Epidermal melanocyte (primary cell): ENCODE results near the gene ASTN2.
"Not testable (repeated sequence)": the region's sequence is repeated elsewhere in the genome, so short reads cannot be mapped to it uniquely, and the experiment has no call there.

ENCODE experiments used
- DNase-seq: peaks from one replicate; pipeline ENCODE4 v3.0.0; 2011; ENCODE audit warnings: low spot score; ENCODE audit not compliant: insufficient read length

ASTN2 gene

GRCh38 chr9:116873937-116874914, 540.6 kb downstream of the ASTN2 start:
- no peak for DNase-seq

- no peak for DNase-seq
These were observed 541.4 kb downstream of the ASTN2 start for GRCh38 chr9:116873491-116873890.

GRCh38 chr9:116870566-116870965, 544.3 kb downstream of the ASTN2 start:
- DNase-seq, result no peak

- DNase-seq, result no peak
These were observed 546.7 kb downstream of the ASTN2 start for GRCh38 chr9:116868201-116868600.

- no peak for DNase-seq
These were observed 553.5 kb downstream of the ASTN2 start for GRCh38 chr9:116861321-116861720.

GRCh38 chr9:116860509-116861120, 554.2 kb downstream of the ASTN2 start:
- peak; percentile 78 for DNase-seq

GRCh38 chr9:116859763-116860162, 555.1 kb downstream of the ASTN2 start:
- DNase-seq, result no peak

DNA sequence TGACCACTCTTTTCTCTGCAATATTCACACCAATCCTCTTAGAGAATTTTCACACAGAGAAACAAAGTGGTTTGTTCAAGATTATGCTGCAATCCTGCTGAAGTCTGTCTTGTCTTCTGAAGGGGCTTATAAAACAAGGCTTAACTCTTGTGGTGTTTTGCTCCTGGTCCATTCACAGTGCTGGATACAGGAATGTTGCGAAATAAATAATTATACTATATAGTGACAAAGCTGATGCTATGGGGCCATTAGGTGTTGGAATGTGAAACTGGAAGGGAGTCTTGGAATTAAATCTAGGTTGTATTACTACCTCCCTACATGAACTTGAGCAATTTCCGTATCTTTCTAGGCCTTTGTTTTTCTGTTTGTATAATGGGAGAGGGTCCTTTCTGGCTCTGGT, 557.5 kb downstream of the ASTN2 start:
- DNase-seq, result no peak

- no peak for DNase-seq
These were observed 558.8 kb downstream of the ASTN2 start for GRCh38 chr9:116855881-116856662.

DNA sequence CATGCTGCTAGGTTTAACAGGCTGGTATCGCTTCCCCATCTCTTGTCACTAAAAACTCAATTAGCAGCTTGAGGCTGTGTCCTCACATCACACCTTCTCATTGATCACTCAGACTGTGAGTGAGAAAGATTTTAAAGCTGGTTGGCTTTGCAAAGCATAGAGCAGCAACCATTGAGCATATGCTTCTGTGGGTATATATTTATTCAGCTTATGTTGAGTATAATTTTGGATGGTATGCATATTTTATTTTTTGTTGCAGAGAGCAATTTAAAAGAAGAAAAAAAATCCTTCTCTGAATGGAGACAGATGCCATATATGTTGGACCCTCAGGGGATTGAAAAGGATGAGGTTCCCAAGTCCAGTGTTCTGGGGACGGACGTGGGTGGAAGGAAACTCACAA, 565.1 kb downstream of the ASTN2 start:
- DNase-seq, result no peak

DNA sequence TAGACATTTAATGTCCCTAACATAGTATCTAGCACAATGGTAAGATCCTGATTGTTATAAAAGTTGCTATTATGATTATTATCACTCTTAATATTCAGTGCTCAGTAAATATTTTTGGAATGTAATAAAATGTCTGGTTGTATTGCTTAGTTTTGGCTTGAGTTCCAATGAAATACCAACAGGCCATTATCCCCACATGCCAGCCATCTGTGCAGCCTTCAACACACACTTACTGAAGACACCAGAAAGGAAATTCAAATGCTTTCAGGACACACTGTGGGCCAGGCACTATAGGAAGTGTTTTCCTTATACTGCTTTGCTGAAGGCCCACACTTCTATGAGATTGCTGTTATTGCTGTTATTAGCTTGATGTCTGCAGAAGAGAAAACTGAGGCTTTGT, 570.2 kb downstream of the ASTN2 start:
- peak; percentile 67 for DNase-seq

DNA sequence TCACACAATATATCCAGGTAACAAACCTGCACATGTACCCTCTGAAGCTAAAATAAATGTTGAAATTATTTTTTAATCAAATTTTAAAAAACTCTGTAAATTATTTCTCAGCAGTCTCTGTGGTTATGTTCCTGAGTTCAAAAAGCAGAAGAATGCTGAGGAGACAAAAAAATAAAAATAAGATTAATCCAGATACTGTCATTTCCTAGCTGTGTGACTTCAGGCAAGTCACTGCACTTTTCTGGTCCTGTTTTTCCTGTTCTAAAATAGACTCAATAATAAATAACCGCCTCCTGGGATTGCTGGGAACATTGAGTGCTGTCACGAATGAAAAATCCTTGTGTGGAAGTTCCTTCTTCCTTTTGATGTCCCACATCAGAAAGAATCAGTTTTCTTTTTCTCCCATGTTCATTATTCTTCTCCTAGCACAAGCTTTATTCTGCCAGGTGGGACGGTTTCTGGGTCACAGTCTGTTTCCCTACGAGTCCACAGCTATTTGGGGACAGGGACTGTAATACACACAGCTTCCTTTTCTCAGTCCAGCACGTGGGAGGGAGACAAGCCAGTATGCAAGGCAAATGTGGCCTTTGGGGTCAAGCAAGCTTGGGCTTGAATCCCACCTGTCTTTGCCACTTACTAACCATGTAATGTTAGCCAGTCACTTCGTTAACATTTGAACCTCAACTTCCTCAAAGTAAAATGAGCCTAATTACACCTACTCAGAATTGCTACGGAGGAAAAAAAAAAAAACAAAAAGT, 570.8 kb downstream of the ASTN2 start:
- DNase-seq, result no peak

DNA sequence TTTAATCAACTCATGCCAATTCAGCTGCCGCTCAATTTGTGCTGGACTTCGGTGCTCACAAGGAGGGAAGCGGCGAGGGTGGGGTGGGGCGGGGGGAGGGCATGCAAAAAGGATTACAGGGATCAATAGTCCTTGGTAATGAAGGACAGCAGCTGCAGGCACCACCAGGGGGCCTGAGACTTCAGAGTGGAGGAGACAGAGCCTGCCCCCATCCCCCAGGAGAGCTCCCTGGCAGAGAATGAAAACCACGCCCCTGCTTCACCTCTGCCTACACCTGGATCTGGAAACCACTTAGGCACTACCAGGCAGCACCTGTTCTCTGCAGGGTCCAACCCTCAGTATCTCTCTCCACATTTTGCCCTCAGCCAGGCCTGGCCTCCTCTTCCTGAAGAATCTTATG, 572.2 kb downstream of the ASTN2 start:
- DNase-seq, result no peak

GRCh38 chr9:116838468-116838867, 576.4 kb downstream of the ASTN2 start:
- DNase-seq, result not testable (repeated sequence)

- DNase-seq, result no peak
These were observed 577.6 kb downstream of the ASTN2 start for GRCh38 chr9:116837018-116837989.

DNA sequence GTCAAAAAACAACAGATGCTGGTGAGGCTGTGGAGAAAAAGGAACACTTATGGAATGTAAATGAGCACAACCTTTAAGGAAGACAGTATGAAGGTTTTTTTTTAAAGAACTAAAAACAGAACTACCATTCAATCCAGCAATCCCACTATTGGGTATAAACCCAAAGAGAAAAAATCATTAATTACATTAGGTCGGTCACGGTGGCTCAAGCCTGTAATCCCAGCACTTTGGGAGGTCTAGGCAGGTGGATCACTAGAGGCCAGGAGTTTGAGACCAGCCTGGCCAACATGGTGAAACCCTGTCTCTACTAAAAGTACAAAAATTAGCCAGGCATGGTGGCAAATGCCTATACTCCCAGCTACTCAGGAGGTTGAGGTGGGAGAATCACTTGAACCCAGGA, 584.5 kb downstream of the ASTN2 start:
- not testable (repeated sequence) for DNase-seq

GRCh38 chr9:116821633-116822229, 593.1 kb downstream of the ASTN2 start:
- no peak for DNase-seq

GRCh38 chr9:116819116-116819515, 595.7 kb downstream of the ASTN2 start:
- no peak for DNase-seq

GRCh38 chr9:116817762-116818161, 597.1 kb downstream of the ASTN2 start:
- no peak for DNase-seq

DNA sequence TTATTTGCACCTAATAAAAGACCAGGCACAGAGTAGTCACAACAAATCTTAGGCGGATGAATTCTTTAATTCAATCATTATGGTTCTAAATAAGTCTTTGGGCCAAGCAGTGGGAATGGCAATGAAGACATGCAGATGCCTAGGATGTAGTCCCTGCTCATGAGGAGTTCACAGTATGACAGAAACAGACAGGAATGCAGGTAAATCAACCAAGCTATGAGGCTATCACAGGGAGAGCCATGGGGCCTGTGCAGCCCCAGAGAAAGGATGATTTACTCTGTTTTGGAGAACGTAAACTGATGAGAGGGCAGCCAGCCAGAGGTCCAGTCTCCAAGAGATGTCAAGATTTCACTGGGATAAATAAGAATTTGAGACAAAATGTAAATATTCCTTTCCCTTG, 598.4 kb downstream of the ASTN2 start:
- DNase-seq, result no peak
